Lower leg skin (tissue), 3 donors: ENCODE measurements around the gene OLFML1.

Experiments
- CTCF ChIP-seq, 3 donors: fragments of 450-650 bp; IDR thresholded peaks; one replicate each; pipeline ENCODE4 v1.5.1; 2016; ENCODE audit warnings: antibody characterized with exemption in 3 of 3, mild to moderate bottlenecking in 3 of 3, moderate library complexity in 2 of 3
- POLR2A ChIP-seq, 2 donors: fragments of 450-650 bp; IDR thresholded peaks; one replicate each; pipeline ENCODE4 v1.6.1; 2016 to 2017; ENCODE audit warnings: antibody characterized with exemption in 2 of 2, mild to moderate bottlenecking in 1 of 2, moderate library complexity in 1 of 2

- no peak for TF ChIP-seq CTCF (IDR thresholded peaks at IDR 0.05)
- TF ChIP-seq POLR2A (IDR thresholded peaks at IDR 0.05), result no peak
These were observed 28.1 kb upstream of the OLFML1 start for GRCh38 chr11:7457211-7457610.
